ENCODE results near the gene HFM1.
"Not testable (repeated sequence)": the region's sequence is repeated elsewhere in the genome, so short reads cannot be mapped to it uniquely, and the experiment has no call there.

HFM1 gene

DNA sequence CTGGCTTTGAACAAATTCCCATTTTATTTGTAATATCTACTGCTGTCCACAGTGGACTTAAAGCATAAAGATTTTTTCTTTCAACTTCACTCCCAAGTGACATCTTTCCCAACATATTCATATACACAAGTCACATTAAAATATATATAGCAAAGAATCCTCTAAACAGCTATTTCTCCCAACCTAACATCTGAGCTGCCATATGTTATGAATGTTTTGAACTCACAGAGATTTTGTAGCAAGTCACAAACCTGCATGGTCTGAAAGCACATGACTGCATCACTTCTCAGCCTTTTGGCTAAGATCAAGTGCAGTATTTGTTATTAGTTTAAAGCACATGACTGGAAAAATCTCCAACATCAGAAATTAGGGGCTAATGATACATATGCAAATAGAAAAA lies 7.7 kb upstream of the HFM1 start:
- H3K9ac ChIP-seq (ENCODE audit: low read depth, low read length), result no peak overlapping the region
- no peaks in the 10 kb centered on the region for H3K4me1 ChIP-seq (ENCODE audit: control insufficient read depth, insufficient read depth, low read length)

DNA sequence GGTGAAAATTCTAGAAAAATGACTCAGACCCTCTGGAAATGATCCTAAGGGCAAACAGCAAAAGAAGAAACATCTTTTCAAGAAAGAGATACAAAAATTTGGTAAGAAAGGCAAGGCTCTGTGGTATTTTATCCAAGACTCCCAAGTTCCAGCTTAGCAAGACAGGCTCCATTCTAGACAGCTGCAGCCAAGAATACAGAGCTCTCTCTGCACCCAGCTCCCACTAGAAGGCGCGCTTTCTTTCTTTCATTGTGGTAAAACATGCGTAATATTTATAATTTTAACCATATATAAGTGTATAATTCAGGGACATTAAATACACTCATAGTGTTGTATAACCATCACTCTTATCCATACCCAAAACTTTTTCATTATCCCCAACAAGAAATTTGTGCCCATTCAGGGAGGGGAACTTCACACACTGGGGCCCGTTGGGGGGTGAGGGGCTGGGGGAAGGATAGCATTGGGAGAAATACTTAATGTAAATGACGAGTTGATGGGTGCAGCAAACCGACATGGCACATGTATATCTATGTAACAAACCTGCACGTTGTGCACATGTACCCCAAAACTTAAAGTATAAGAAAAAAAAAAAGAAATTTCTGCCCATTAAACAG lies 2.2 kb upstream of the HFM1 start:
- Histone ChIP-seq H3K9ac (ENCODE audit: low read depth, low read length) (no peak overlapping the region), H3K4me1 (ENCODE audit: control insufficient read depth, insufficient read depth, low read length) (no peaks in the 10 kb centered on the region), H3K27me3 (ENCODE audit: control insufficient read depth, insufficient read depth, low read length) (no peaks in the 10 kb centered on the region), H3K4me3 (ENCODE audit: low read depth, low read length) (no peak overlapping the region), H3K36me3 (ENCODE audit: control insufficient read depth, insufficient read depth, low read length) (no peaks in the 10 kb centered on the region), H3K9me3 (ENCODE audit: control insufficient read depth, insufficient read depth, low read length) (no peaks in the 10 kb centered on the region)

More for the DNA sequence above, 7.7 kb upstream of the HFM1 start:
- Histone ChIP-seq H3K27me3 (ENCODE audit: control insufficient read depth, insufficient read depth, low read length) (no peaks in the 10 kb centered on the region), H3K36me3 (ENCODE audit: control insufficient read depth, insufficient read depth, low read length) (no peaks in the 10 kb centered on the region), H3K4me3 (ENCODE audit: low read depth, low read length) (no peak overlapping the region), H3K9me3 (ENCODE audit: control insufficient read depth, insufficient read depth, low read length) (no peaks in the 10 kb centered on the region)

DNA sequence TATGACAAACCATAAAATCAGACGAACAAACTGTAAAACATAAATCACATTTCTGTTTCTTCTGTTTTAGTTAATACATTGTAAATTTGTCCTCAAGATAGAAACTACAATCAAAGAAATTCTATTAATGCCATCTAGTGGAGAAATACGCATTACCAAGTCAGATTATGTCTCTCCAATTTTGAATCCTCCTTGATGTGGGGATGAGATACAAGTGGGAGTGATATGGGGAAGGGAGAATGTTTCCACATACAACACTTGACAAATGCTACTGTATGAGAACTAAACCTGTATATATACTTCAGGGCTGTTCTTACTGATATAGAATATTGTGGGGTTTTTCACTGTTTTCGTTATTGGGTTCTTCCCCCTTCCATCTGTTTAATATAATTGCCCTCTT lies 2.6 kb downstream of the HFM1 start:
- no peak overlapping the region for H3K9ac ChIP-seq (ENCODE audit: low read depth, low read length)
- no peaks in the 10 kb centered on the region for H3K36me3 ChIP-seq (ENCODE audit: control insufficient read depth, insufficient read depth, low read length)
- H3K27me3 ChIP-seq (ENCODE audit: control insufficient read depth, insufficient read depth, low read length), result no peaks in the 10 kb centered on the region
- H3K9me3 ChIP-seq (ENCODE audit: control insufficient read depth, insufficient read depth, low read length), result no peaks in the 10 kb centered on the region
- H3K4me3 ChIP-seq (ENCODE audit: low read depth, low read length), result no peak overlapping the region
- no peaks in the 10 kb centered on the region for H3K4me1 ChIP-seq (ENCODE audit: control insufficient read depth, insufficient read depth, low read length)

DNA sequence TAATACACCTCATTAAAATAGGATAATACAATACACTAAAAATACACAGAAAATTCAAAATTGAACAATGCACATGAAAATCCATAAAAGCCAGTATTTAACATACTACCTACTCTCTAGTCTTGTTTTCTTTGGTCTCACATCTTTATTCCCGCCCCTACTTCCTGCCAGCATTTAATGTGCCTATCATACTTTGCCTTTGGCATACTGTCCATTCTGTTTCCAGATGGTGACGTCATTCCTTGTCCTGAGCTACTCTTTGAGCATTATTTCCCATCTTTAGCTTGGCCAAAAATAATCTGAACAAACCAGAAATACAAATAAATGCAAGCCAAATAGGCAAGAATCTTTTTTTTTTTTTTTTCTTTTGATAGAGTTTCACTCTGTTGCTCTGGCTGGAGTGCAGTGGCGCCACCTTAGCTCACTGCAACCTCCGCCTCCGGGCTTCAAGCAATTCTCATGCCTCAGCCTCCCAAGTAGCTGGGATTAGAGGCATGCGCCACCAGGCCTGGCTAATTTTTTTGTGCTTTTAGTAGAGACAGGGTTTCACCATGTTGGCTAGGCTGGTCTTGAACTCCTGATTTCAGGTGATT lies 4.4 kb downstream of the HFM1 start:
- Histone ChIP-seq H3K9me3 (ENCODE audit: control insufficient read depth, insufficient read depth, low read length) (no peaks in the 10 kb centered on the region), H3K4me3 (ENCODE audit: low read depth, low read length) (no peak overlapping the region), H3K36me3 (ENCODE audit: control insufficient read depth, insufficient read depth, low read length) (no peaks in the 10 kb centered on the region), H3K9ac (ENCODE audit: low read depth, low read length) (no peak overlapping the region), H3K4me1 (ENCODE audit: control insufficient read depth, insufficient read depth, low read length) (no peaks in the 10 kb centered on the region), H3K27me3 (ENCODE audit: control insufficient read depth, insufficient read depth, low read length) (no peaks in the 10 kb centered on the region)

DNA sequence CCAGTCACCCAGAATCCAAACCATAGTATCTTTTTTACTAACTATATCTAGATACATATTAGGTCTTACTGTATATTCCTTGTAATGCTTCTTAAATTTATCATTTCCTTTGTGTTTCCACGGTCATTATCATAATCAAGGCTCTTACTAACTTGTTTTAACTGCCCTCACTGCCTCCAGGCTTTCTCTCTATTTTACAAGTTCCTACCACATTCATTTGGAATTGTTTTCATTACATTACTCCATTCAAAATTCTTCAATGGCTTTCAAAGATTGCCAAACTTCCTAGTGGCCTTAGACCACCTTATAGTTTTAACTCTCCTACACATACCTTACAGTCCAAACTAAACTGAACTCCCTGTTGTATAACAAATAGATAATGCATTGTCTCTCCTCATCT lies 6.3 kb downstream of the HFM1 start:
- Histone ChIP-seq H3K4me1 (ENCODE audit: control insufficient read depth, insufficient read depth, low read length) (no peaks in the 10 kb centered on the region), H3K9me3 (ENCODE audit: control insufficient read depth, insufficient read depth, low read length) (no peaks in the 10 kb centered on the region), H3K4me3 (ENCODE audit: low read depth, low read length) (no peak overlapping the region), H3K9ac (ENCODE audit: low read depth, low read length) (no peak overlapping the region), H3K27me3 (ENCODE audit: control insufficient read depth, insufficient read depth, low read length) (no peaks in the 10 kb centered on the region), H3K36me3 (ENCODE audit: control insufficient read depth, insufficient read depth, low read length) (no peaks in the 10 kb centered on the region)

DNA sequence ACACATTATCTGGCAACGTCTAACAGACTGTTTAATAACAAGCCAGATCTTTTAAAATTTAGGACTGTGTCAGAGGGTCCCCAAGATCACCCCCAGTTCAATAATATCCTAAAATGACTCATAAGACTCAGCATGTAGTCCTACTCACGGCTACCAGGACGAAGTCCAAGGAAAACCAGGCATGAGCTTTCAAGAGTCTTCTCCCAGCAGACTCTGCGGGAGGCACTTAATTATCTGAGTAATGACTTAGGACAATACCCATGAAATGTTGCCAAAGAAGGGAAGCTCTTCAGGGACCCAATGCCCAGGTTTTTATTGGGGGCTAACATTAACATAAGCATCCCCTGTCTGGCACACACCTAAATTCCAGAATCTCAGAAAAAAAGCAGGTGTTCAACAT lies 7.0 kb downstream of the HFM1 start:
- Histone ChIP-seq H3K27me3 (ENCODE audit: control insufficient read depth, insufficient read depth, low read length) (no peaks in the 10 kb centered on the region), H3K9ac (ENCODE audit: low read depth, low read length) (no peak overlapping the region), H3K9me3 (ENCODE audit: control insufficient read depth, insufficient read depth, low read length) (no peaks in the 10 kb centered on the region), H3K4me1 (ENCODE audit: control insufficient read depth, insufficient read depth, low read length) (no peaks in the 10 kb centered on the region), H3K36me3 (ENCODE audit: control insufficient read depth, insufficient read depth, low read length) (no peaks in the 10 kb centered on the region), H3K4me3 (ENCODE audit: low read depth, low read length) (no peak overlapping the region)

DNA sequence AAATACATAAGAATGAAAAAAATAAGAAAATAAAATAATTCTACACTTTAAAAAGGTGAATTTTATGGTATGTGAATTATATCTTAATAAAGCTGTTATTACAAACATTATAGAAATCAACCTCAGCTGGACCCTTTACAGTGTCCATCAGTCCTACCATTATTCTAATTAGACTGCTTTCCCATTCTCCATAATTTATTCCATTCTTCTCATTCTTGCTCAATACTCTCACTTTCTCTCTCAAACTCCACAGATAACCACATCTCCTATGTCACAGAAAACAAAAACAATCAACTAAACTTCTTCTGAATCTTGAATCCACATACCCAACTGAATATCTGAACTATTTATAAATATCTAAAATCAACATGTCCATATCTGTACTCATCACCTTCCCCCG lies 11.6 kb downstream of the HFM1 start:
- Histone ChIP-seq H3K4me1 (ENCODE audit: control insufficient read depth, insufficient read depth, low read length) (no peaks in the 10 kb centered on the region), H3K36me3 (ENCODE audit: control insufficient read depth, insufficient read depth, low read length) (no peaks in the 10 kb centered on the region), H3K9ac (ENCODE audit: low read depth, low read length) (no peak overlapping the region), H3K27me3 (ENCODE audit: control insufficient read depth, insufficient read depth, low read length) (no peaks in the 10 kb centered on the region), H3K4me3 (ENCODE audit: low read depth, low read length) (no peak overlapping the region), H3K9me3 (ENCODE audit: control insufficient read depth, insufficient read depth, low read length) (no peaks in the 10 kb centered on the region)

DNA sequence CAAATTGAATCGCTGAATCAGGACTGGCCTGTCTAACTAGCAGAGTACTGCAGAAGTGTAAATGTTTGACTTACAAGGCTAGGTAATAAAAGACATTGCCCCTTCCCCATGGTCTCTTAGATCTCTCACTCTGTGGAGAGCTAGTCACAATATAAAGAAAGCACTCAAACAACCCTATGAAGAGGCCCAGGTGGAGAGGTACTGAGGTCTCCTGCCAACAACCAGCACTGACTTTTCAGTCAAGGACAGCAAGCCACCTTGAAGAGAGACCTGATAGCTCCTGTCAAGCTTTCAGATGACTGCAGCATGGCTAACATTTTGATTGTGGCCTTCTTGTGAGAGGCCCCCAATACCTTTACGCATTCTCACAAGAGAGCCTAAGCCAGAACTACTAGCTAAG lies 18.5 kb downstream of the HFM1 start:
- Histone ChIP-seq H3K9me3 (ENCODE audit: control insufficient read depth, insufficient read depth, low read length) (no peaks in the 10 kb centered on the region), H3K27me3 (ENCODE audit: control insufficient read depth, insufficient read depth, low read length) (no peaks in the 10 kb centered on the region), H3K4me3 (ENCODE audit: low read depth, low read length) (no peak overlapping the region), H3K4me1 (ENCODE audit: control insufficient read depth, insufficient read depth, low read length) (no peaks in the 10 kb centered on the region), H3K36me3 (ENCODE audit: control insufficient read depth, insufficient read depth, low read length) (no peaks in the 10 kb centered on the region), H3K9ac (ENCODE audit: low read depth, low read length) (no peak overlapping the region)

DNA sequence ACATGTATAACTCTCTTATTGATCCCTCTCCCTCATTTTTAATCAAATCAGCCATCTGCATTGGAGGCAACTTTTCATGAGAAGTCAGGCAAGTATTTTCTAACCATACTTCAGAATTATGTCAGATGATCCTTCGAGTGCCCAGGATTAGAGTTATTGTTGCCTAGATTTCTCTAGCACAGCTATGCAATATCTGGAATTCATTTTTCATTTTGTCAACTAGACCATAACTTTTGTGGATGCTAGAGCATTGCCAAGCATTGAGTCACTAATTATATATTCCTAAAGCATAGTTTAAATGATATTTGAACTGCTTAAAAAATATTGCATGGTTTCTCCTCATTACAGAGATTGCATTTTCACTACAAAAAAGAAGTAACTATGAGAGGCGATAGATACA lies 21.2 kb downstream of the HFM1 start:
- Histone ChIP-seq H3K9me3 (ENCODE audit: control insufficient read depth, insufficient read depth, low read length) (no peaks in the 10 kb centered on the region), H3K4me3 (ENCODE audit: low read depth, low read length) (no peak overlapping the region), H3K36me3 (ENCODE audit: control insufficient read depth, insufficient read depth, low read length) (no peaks in the 10 kb centered on the region), H3K27me3 (ENCODE audit: control insufficient read depth, insufficient read depth, low read length) (no peaks in the 10 kb centered on the region), H3K9ac (ENCODE audit: low read depth, low read length) (no peak overlapping the region), H3K4me1 (ENCODE audit: control insufficient read depth, insufficient read depth, low read length) (no peaks in the 10 kb centered on the region)

DNA sequence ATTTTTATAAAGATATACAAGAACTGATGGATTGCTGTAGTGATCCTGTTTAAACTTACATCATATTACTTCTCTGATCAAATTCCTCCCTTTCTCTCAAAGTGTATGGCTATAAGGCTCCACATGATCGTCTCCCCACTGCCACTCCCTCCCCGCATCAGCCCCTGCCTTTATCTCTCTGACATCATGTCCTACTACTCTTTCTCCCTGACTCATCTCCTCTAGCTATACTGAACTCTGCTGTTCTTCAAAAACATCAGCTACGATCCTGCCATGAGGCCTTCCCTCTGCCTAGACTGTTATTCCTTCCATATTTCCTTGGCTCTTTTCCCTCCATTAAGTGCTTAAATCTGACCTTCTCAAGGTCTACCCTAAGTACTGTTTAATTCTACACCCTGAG lies 22.8 kb downstream of the HFM1 start:
- no peaks in the 10 kb centered on the region for H3K4me1 ChIP-seq (ENCODE audit: control insufficient read depth, insufficient read depth, low read length)
- no peaks in the 10 kb centered on the region for H3K9me3 ChIP-seq (ENCODE audit: control insufficient read depth, insufficient read depth, low read length)
- no peak overlapping the region for H3K9ac ChIP-seq (ENCODE audit: low read depth, low read length)
- H3K36me3 ChIP-seq (ENCODE audit: control insufficient read depth, insufficient read depth, low read length), result no peaks in the 10 kb centered on the region
- no peak overlapping the region for H3K4me3 ChIP-seq (ENCODE audit: low read depth, low read length)
- H3K27me3 ChIP-seq (ENCODE audit: control insufficient read depth, insufficient read depth, low read length), result no peaks in the 10 kb centered on the region

DNA sequence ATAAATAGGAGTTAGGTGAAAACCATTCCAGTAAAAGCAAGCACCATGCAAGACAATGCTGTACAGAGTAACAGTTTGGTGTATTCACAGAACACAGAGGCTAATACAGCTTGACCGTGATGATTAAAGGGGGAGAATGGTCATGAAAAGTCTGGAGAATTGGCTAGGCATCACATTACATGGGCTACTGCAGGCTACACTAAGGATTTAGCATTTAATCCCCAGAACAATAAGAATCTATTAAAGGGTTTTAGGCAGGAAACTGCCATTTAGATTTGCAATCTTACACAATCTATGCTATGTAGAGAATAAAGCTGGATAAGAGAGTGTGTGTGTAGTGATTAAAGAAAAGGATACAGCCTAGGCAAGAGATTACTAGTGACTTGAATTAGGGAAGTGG lies 30.6 kb downstream of the HFM1 start:
- Histone ChIP-seq H3K4me1 (ENCODE audit: control insufficient read depth, insufficient read depth, low read length) (no peaks in the 10 kb centered on the region), H3K36me3 (ENCODE audit: control insufficient read depth, insufficient read depth, low read length) (no peaks in the 10 kb centered on the region), H3K9ac (ENCODE audit: low read depth, low read length) (no peak overlapping the region), H3K4me3 (ENCODE audit: low read depth, low read length) (no peak overlapping the region), H3K9me3 (ENCODE audit: control insufficient read depth, insufficient read depth, low read length) (no peaks in the 10 kb centered on the region), H3K27me3 (ENCODE audit: control insufficient read depth, insufficient read depth, low read length) (no peaks in the 10 kb centered on the region)

DNA sequence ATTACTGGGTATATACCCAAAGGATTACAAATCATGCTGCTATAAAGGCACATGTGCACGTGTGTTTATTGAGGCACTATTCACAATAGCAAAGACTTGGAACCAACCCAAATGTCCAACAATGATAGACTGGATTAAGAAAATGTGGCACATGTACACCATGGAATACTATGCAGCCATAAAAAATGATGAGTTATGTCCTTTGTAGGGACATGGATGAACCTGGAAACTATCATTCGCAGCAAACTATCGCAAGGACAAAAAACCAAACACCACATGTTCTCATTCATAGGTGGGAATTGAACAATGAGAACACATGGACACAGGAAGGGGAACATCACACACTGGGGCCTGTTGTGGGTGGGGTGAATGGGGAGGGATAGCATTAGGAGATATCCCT lies 32.4 kb downstream of the HFM1 start:
- H3K9ac ChIP-seq (ENCODE audit: low read depth, low read length); H3K4me3 ChIP-seq (ENCODE audit: low read depth, low read length); H3K4me1 ChIP-seq (ENCODE audit: control insufficient read depth, insufficient read depth, low read length); H3K9me3 ChIP-seq (ENCODE audit: control insufficient read depth, insufficient read depth, low read length); H3K27me3 ChIP-seq (ENCODE audit: control insufficient read depth, insufficient read depth, low read length); H3K36me3 ChIP-seq (ENCODE audit: control insufficient read depth, insufficient read depth, low read length): not testable (repeated sequence)
